Measurements from ENCODE around the gene ANKRD13A. TPM values are rescaled to one million over a fixed set of nuclear protein-coding genes. Genes with fewer than 3 reads are reported as not detected.

Gene ANKRD13A
- total RNA-seq, 4 donors from 2014 or later = 125 to 167 (median 137) TPM

DNA sequence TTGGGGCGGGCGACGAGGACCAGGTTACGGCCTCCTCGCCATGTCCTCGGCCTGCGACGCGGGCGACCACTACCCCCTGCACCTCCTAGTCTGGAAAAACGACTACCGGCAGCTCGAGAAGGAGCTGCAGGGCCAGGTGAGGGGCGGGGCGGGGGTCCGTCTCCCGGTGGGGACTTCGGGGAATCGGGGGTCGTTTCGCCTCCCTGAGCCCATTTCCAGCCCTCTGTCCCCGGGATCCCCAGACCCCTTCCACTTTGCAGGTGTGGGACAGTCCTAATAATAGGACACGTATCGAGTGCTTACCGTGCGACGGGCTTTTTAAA, 380 bp downstream of the ANKRD13A start:
- peak overlapping the region; percentile 60 to 99 (median 89) for H3K4me3 ChIP-seq (replicated peaks in 1 of 3)
- H3K9me3 ChIP-seq = no peaks in the 10 kb centered on the region
- peaks cover 24 to 56% of the 10 kb centered on the region in 2 donors for H3K4me1 ChIP-seq
- intact Hi-C loops (cut with DNase I) = no loop called here
- H3K27me3 ChIP-seq = no peaks in the 10 kb centered on the region
- H3K36me3 ChIP-seq = no peaks in the 10 kb centered on the region
- H3K27ac ChIP-seq = peak overlapping the region; percentile 89 to 94 (median 90)
- 0 to 2% methylated on average over 7 to 17 of the region's 27 CpGs for WGBS, 2 donors
- DNase-seq = no peak
- TF ChIP-seq, protein P1, sequence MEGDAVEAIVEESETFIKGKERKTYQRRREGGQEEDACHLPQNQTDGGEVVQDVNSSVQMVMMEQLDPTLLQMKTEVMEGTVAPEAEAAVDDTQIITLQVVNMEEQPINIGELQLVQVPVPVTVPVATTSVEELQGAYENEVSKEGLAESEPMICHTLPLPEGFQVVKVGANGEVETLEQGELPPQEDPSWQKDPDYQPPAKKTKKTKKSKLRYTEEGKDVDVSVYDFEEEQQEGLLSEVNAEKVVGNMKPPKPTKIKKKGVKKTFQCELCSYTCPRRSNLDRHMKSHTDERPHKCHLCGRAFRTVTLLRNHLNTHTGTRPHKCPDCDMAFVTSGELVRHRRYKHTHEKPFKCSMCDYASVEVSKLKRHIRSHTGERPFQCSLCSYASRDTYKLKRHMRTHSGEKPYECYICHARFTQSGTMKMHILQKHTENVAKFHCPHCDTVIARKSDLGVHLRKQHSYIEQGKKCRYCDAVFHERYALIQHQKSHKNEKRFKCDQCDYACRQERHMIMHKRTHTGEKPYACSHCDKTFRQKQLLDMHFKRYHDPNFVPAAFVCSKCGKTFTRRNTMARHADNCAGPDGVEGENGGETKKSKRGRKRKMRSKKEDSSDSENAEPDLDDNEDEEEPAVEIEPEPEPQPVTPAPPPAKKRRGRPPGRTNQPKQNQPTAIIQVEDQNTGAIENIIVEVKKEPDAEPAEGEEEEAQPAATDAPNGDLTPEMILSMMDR (IDR thresholded peaks at IDR 0.05) = no peak
- TF ChIP-seq POLR2A (IDR thresholded peaks at IDR 0.05) = no peak

DNA sequence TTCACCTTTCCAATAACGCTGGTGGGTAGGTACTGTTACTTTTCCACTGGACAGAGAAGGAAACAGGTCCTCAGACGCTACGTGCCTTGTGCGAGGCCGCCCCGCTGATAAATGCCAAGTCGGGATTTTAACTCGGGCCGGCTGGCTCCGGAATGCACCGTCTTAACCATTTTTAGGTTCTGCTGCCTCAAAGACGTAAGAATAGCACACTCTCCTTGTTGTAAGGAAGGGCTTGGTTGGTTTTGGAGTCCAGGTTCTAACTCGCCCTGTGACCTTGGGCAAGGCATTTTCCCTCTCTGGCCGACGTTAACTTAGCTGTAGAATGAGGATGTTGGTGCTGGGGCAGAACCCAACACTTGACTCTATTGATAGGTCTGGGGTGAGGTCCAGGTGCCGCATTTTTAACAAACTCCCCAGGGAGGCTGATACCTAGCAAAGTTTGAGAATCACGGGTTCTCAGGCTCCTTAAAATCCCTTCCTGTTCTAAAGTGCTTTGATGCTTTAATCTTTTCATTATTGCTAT, 814 bp downstream of the ANKRD13A start:
- H3K4me1 ChIP-seq = peaks cover 21 to 56% of the 10 kb centered on the region in 2 donors
- peak overlapping the region; percentile 89 to 94 (median 90) for H3K27ac ChIP-seq
- 1 to 3% methylated on average over 14 to 17 of the region's 17 CpGs for WGBS, 2 donors
- H3K9me3 ChIP-seq = no peaks in the 10 kb centered on the region
- TF ChIP-seq, protein P1 (IDR thresholded peaks at IDR 0.05) = no peak
- peak in 1 of 2 donors; percentile 50 for TF ChIP-seq POLR2A (IDR thresholded peaks at IDR 0.05)
- intact Hi-C loops (cut with DNase I) = no loop called here
- H3K4me3 ChIP-seq (replicated peaks in 1 of 3) = peak overlapping the region; percentile 60 to 99 (median 89)
- DNase-seq = peak; percentile 47 to 63
- no peaks in the 10 kb centered on the region for H3K27me3 ChIP-seq
- H3K36me3 ChIP-seq = no peaks in the 10 kb centered on the region

DNA sequence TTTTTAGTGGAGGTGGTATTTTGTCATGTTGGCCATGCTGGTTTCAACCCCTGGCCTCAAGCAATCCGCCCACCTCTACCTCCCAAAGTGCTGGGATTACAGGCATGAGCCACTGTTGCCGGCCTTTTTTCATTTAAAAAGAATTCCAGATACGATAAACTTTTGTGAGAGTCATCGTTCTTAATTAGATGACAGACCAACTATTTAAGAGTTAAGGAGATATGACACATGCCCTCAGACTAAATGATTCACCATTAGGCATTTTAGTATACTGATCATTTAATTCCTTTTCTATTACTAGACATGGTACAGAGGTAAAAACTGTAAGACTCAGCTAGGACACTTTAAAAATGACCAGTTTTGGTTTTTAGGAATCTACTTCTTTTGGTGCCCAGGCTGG, 2.4 kb downstream of the ANKRD13A start:
- TF ChIP-seq, protein P1 (IDR thresholded peaks at IDR 0.05) = no peak
- TF ChIP-seq POLR2A (IDR thresholded peaks at IDR 0.05) = no peak
- Histone ChIP-seq H3K27me3 (no peaks in the 10 kb centered on the region), H3K27ac (peak overlapping the region; percentile 89 to 94 (median 90)), H3K4me3 (replicated peaks in 1 of 3) (no peak overlapping the region), H3K4me1 (peaks cover 25 to 60% of the 10 kb centered on the region in 2 donors), H3K9me3 (no peaks in the 10 kb centered on the region), H3K36me3 (no peaks in the 10 kb centered on the region)
- no peak for DNase-seq
- 91 to 94% methylated on average over 4 of the region's 4 CpGs for WGBS, 2 donors
- intact Hi-C loops (cut with DNase I) = no loop called here

DNA sequence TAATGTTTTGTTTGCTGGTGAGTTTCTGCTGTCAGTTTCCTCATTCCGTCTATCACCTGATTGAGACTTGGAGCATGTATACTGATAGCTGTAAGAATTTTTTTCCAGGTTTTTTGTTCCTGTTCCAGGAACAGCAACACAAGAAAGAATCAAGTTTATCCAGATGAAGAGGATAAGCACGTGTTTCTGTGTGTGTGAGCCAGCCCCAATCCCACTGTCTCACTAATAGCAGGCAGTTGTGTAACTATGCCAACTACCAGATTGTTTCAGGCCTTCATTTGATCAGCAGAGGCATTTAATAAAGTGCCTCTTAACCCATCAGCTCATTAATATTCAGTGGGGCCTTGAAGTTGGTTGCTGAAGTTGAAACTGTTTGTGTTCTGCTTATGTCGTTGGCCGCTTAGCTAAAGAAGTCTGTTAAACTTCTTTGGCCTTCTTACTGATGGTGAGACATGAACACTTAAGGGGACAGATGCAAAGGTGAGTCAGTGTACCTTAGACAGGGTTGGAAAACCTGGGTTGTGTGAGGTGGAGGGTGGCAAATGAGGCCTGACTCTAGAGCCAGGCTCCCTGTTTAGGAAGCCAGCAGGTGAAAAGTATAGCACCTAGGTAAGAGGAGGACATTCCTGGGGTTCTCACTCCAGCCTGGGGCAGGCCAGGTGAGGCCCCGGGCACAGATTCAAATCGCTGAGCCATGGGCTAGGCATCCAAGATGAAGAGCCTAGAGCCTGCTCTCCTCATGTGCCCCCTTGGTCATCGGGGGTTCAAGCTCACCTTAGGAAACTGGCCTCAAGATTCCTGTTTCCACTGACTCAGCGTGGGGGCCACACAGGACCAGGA, 3.7 kb downstream of the ANKRD13A start:
- TF ChIP-seq, protein P1 (IDR thresholded peaks at IDR 0.05) = no peak
- TF ChIP-seq POLR2A (IDR thresholded peaks at IDR 0.05) = peak in 1 of 2 donors; percentile 19
- peak; percentile 56 to 63 for DNase-seq
- Histone ChIP-seq H3K36me3 (no peaks in the 10 kb centered on the region), H3K27me3 (no peaks in the 10 kb centered on the region), H3K27ac (peak overlapping the region; percentile 89 to 94 (median 90)), H3K4me1 (peaks cover 25 to 60% of the 10 kb centered on the region in 2 donors), H3K9me3 (no peaks in the 10 kb centered on the region), H3K4me3 (replicated peaks in 1 of 3) (no peak overlapping the region)
- intact Hi-C loops (cut with DNase I) = no loop called here
- WGBS, 2 donors = 47 to 59% methylated on average over 7 of the region's 8 CpGs

DNA sequence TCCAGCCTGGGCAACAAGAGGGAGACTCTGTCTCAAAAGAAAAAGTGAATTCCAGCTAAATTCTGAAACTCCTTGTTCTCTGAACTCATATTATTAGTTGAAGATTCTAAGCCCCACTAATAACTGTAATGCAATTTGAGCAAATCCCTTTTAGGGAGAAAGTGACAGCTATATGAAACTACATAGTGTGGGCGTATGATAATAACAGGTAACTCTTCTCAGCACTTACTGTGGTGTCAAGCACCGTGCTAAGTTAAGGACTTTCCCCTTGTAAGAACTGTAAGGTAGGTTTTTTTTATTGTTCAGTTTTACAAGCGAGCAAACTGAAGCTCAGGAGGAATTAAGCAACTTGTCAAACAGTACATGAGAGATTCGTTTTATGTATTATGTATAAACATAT, 5.4 kb downstream of the ANKRD13A start:
- DNase-seq = no peak
- Histone ChIP-seq H3K27ac (peak overlapping the region; percentile 89 to 94 (median 90)), H3K4me1 (peaks cover 25 to 62% of the 10 kb centered on the region in 2 donors), H3K9me3 (no peaks in the 10 kb centered on the region), H3K36me3 (no peaks in the 10 kb centered on the region), H3K4me3 (replicated peaks in 1 of 3) (no peak overlapping the region), H3K27me3 (no peaks in the 10 kb centered on the region)
- intact Hi-C loops (cut with DNase I) = no loop called here
- WGBS, 2 donors = 64 to 69% methylated on average over 4 of the region's 4 CpGs
- TF ChIP-seq POLR2A (IDR thresholded peaks at IDR 0.05) = no peak
- TF ChIP-seq, protein P1 (IDR thresholded peaks at IDR 0.05) = no peak
